Putamen (tissue), 1 donor: ENCODE measurements around the gene KCNT2.
"Not testable (repeated sequence)": the region's sequence is repeated elsewhere in the genome, so short reads cannot be mapped to it uniquely, and the experiment has no call there.

Source experiments
- DNase-seq: peaks from one replicate; pipeline ENCODE4 v3.0.0-alpha.2; 2016; ENCODE audit warnings: low spot score

KCNT2 gene

GRCh38 chr1:196590012-196590708 is 18.1 kb downstream of the KCNT2 start:
- no peak for DNase-seq

- no peak for DNase-seq
Observed at GRCh38 chr1:196584696-196585095, 23.5 kb downstream of the KCNT2 start.

DNA sequence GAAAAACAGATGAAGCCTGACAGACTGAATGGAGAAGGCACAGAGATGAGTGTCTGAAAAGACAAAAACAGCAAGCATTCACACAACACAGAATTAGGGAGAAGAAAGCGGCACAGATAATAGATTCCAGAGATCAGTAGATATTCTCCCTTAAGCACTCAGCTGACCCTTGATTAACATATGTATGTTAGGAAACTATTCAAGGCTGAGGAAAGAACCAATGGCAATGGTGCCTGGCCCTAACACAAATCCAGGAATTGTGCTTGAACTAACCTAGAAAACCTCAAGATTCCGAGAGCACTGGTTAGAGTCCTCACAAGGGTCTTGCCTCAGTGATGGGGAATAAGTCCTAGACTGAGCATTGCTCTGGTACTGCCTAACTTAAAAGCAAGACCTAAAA is 30.9 kb downstream of the KCNT2 start:
- DNase-seq = no peak

GRCh38 chr1:196573226-196573625 is 35.0 kb downstream of the KCNT2 start:
- no peak for DNase-seq

- no peak for DNase-seq
Observed at GRCh38 chr1:196567238-196567637, 41.0 kb downstream of the KCNT2 start.

DNA sequence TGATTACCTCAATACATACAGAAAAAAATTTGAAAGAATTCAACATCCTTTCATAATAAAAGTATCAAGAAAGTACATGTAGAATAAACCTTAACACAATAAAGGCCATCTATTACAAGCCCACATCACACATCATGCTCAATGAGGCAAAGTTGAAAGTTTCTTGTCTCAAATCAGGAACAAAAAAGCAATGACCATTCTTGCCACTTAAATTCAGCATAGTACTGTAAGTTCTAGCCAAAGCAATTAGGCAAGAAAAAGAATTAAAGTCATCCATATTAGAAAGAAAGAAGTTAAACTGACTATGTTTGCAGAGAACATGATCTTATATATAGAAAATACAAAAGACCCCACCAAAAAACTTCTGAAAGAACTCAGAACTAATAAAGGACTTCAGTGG is 44.5 kb downstream of the KCNT2 start:
- DNase-seq = no peak

DNA sequence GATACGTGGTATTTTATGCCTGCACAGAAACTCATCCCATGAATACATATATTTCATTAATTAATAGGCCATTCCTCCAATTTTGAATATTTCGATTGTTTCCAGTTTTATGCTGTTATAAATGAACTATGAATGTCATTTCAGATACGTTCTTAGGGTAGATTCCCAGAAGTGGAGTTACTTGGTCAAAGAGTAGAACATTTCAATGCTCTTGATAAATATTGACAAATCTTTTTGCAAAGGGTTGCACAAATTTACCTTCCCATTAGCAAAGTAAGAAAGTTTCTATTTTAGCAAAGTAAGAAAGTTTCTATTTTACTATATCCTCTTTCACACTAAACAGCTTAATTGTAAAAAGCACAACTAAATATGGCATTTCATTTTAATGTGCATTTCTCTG is 48.9 kb downstream of the KCNT2 start:
- no peak for DNase-seq

DNA sequence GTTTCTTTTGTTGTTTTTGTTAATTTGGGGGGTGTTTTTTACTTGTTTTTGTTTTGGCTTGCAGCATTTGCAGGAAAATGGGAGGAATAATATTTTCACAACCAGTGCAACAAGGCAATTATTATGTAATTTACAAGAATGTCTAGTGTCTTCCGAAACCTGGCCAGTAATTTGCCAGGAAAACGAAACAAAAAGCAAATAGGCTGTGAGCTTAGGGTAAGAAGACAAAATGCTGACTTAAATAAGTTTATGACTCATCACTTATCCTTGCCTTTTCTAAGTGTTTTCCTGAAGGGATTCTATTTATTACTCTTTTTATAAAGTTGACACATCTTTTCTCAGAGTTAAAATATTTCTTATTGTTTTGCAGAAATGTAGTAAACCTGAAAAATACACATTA is 49.8 kb downstream of the KCNT2 start:
- DNase-seq = no peak

- no peak for DNase-seq
Observed at GRCh38 chr1:196557797-196558196, 50.4 kb downstream of the KCNT2 start.

- DNase-seq = no peak
Observed at GRCh38 chr1:196550731-196551130, 57.5 kb downstream of the KCNT2 start.

DNA sequence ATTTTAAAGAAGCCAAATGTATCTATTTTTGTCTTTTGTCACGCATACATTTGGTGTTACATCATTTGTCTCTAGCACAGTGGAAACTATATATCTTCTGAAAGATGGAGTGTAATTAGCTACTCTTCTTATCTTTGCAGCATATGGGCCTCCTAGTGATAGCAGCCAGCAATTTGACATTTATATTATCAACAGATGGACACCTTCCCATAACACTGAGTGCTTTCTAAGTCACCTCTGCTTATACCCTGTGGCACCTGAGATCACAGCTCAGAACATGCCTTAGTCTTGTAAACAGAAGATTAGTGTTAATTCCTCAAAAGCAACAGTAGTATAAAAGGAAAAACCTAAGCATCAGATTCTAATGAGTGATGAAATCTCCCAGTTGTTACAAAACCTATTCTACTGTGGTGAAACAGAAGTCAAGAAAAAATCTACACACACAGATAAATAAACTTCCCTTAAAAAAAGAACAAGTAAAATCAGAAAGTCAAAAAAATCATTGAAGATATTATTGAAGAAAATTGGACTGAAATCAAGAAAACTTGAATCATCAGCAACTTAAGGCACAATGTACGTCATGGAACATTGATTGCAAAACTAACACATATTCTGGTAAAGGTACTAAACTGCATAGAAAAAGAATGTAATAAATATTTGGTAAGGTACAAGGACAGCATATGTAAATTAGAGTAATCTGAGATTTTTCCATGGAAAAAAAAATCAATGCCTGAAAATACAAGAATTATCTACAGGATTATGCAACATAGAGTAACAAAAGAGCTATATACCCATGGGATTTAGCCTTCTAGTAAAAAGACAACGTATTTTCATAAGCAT is 61.7 kb downstream of the KCNT2 start:
- DNase-seq = no peak

- DNase-seq = no peak
Observed at GRCh38 chr1:196545222-196545621, 63.0 kb downstream of the KCNT2 start.

DNA sequence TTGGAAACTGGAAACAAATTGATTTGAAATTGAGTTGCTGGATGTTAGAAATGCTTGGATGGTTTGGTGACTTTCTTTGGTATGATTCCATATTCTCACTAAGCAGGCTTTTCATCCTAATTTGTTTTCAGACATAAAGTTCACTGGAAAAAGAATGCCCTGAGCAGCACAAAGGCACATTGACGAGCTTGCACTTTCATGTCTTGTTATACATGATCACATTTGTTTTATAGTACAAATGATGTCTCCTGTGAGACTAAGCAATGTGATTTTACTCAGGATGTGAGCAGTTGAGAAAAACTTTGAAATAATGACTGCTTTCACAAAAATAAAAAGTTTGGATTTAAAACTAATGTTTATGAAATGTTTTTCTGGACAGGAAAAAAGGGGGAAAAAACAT is 63.6 kb downstream of the KCNT2 start:
- DNase-seq = no peak

DNA sequence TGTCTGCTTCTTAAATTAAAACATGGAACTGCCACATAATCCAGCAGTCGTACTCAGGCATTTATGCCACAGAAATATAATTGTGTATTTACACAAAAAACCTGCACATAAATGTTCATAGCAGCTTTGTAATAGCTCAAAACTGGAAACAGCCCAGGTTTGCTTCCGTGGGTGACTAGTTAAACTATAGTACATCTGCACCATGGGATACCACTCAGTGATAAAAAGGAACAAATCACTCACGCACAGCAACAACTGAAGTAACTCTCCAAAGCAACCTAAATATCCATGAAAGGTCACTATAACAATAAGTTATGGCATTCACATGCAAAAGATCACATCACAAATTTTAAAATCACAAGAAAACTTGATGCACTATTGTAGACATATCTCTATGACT is 64.4 kb downstream of the KCNT2 start:
- no peak for DNase-seq

- DNase-seq = no peak
Observed at GRCh38 chr1:196538473-196538872, 69.8 kb downstream of the KCNT2 start.

GRCh38 chr1:196535727-196536126 is 72.5 kb downstream of the KCNT2 start:
- DNase-seq = no peak

- no peak for DNase-seq
Observed at GRCh38 chr1:196531737-196532524, 76.3 kb downstream of the KCNT2 start.

DNA sequence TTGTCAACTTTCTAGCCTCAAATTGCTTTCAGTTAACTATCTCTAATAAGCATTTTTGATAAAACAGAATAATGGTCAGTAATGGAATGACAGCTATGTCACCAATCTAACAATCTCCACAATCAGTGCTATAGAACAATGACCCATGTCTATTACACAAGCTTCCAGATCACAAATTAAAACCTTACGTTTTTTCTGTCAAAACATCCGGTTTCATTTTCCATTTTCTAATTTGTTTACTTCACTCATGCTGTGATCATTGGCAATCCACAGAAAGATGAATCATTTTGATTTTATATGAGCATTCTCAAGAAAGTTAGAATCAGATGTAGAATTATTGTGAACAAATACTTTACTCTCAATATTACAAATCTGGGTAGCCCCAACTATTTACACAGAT is 80.3 kb downstream of the KCNT2 start:
- DNase-seq = no peak

DNA sequence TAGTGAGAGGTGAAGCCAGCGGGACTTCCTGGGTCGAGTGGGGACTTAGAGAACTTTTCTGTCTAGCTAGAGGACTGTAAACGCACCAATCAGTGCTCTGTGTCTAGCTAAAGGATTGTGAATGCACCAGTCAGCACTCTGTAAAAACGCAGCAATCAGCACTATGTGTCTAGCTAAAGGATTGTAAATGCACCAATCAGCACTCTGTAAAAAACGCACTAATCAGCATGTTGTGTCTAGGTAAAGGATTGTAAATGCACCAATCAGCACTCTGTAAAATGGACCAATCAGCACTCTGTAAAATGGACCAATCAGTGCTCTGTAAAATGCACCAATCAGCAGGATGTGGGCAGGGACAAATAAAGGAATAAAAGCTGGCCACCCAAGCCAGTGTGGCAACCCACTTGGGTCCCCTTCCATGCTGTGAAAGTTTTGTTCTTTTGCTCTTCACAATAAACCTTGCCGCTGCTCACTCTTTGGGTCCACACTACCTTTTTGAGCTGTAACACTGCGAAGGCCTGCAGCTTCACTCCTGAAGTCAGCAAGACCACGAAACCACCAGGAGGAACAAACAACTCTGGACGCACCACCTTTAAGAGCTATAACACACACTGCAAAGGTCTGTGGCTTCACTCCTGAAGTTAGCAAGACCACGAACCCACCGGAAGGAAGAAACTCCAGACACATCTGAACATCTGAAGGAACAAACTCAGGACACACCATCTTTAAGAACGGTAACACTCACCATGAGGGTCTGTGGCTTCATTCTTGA is 85.5 kb downstream of the KCNT2 start:
- DNase-seq = not testable (repeated sequence)

- no peak for DNase-seq
Observed at GRCh38 chr1:196517193-196517592, 91.0 kb downstream of the KCNT2 start.

- DNase-seq = no peak
Observed at GRCh38 chr1:196516373-196516772, 91.9 kb downstream of the KCNT2 start.

GRCh38 chr1:196515904-196516303 is 92.3 kb downstream of the KCNT2 start:
- DNase-seq = no peak
